Stimulated activated CD4-positive, alpha-beta T cell treated with anti-CD3 and anti-CD28 coated beads, Interleukin-1b, Interleukin-23, amount 100 ng/mL, for 4 hours (primary cell): Measurements from ENCODE around the gene DIPK1B.
"Not testable (repeated sequence)": the region's sequence is repeated elsewhere in the genome, so short reads cannot be mapped to it uniquely, and the experiment has no call there.

Experiments used
- DNase-seq, 2 donors: peaks; one replicate each; pipeline ENCODE4 v3.0.0-alpha.2; 2020; ENCODE audit warnings: low read depth in 2 of 2

The DIPK1B gene

DNA sequence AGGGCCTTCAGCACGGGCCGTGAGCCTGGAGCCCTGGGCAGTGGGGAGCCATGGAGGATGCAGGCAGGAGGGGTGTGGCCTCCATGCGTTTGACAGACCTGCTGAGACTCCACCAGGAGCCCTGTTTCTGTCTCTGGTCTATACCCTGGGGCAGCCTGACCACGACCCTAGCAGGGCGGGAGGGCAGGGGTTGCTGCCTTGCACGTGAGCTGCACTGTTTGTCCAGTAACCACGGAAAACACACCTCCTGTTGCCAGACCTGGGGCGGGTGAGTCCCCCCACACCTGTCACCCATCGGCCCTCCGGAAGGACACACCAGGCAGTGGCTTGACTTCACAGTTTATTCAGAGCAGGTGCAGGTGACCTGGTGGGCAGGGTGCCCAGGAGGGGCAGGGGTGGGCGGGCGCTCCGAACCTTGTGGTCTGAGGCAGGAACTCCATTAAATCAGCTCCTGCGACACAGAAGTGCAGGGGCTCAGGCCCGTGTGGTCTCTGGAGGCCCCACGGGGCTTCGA, 41.7 kb downstream of the DIPK1B start:
- DNase-seq = no peak

DNA sequence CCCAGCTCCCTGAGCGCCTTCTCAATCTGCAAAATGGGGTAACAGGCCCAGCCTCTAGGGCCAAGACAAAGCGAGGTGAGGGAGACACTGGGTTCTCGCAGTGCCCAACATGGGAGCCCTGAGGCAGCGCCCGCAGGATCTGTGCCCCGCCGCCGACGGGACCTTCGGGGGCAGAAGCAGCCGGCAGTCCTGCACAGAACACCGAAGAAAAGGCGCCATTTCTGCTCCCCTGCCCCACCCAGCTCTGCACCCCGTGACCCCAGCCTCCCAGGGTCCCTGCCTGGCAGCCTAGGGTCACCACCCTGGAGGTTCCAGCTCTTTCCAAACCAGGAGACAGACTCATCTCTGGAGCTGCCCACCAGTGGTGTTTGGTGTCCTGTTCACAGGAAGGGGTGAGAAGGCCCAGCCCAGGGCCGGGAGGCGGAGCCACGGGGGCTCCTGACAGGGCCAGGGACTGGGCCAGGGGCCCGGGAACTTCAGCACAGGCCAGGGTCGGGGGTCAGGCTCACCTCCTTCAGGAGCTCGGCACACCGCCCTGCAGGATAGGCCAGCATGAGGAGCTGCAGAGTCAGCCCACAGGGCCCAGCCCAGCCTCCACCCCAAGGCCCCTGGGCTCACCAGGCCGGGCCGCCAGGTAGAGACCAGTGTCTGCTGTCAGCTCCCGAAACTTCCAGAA, 42.4 kb downstream of the DIPK1B start:
- DNase-seq = no peak

GRCh38 chr9:136755302-136756133, 43.1 kb downstream of the DIPK1B start:
- not testable (repeated sequence) for DNase-seq

DNA sequence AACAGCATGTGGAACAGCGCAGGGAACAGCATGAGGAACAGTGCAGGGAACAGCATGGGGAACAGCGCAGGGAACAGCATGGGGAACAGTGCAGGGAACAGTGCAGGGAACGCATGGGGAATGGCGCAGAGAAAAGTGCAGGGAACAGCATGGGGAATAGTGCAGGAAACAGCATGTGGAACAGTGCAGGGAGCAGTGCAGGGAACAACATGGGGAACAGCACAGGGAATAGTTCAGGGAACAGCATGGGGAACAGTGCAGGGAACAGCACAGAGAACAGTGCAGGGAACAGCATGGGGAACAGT, 43.7 kb downstream of the DIPK1B start:
- DNase-seq = no peak

- no peak for DNase-seq
Observed at GRCh38 chr9:136756836-136757235, 44.5 kb downstream of the DIPK1B start.

DNA sequence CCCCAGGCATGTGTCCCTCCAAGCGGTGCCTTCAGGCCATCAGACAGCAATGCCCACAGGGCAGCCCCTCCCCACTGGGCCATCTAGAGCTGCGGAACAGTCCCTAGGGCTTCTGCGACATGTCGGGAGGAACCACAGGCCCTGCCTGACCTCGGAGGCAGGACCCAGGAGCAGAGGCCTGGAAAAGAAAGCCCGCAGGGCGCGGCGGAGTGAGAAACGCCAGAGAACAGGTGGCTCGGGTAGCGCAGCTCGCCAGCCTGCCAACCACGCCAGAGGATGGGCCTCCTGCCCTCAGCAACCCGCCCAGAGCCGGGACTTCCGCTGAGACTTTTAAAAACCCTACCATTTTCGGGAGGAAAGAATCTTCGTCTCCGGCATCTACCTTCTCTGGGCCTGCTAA, 45.0 kb downstream of the DIPK1B start:
- DNase-seq = no peak

GRCh38 chr9:136757751-136758140, 45.4 kb downstream of the DIPK1B start:
- DNase-seq = no peak

DNA sequence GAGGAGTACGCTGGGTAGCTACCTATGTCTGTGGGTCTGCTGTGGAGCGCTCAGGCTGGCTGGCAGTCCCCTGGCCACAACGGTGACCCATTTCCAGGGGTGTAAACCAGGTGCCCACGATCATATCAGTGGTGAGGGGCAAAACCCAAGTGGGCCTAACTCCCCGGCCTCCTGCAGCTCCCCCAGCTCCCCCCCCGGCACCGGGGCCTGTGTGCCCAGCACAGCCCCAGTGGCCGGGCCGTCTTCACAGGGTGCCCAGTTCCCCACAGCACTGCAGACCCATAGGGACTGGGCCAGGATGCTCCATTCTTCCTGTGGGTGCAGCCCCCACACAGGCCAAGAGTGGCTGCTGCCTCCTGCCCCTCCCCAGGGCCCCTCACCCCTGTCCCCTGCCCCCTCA, 46.6 kb downstream of the DIPK1B start:
- DNase-seq = no peak

GRCh38 chr9:136759436-136760325, 47.3 kb downstream of the DIPK1B start:
- DNase-seq = no peak

- DNase-seq = no peak
Observed at GRCh38 chr9:136760424-136760823, 48.1 kb downstream of the DIPK1B start.

- peak in 1 of 2 donors; percentile 12 for DNase-seq
Observed at GRCh38 chr9:136760834-136761544, 48.6 kb downstream of the DIPK1B start.

GRCh38 chr9:136761545-136761981, 49.2 kb downstream of the DIPK1B start:
- DNase-seq = no peak

DNA sequence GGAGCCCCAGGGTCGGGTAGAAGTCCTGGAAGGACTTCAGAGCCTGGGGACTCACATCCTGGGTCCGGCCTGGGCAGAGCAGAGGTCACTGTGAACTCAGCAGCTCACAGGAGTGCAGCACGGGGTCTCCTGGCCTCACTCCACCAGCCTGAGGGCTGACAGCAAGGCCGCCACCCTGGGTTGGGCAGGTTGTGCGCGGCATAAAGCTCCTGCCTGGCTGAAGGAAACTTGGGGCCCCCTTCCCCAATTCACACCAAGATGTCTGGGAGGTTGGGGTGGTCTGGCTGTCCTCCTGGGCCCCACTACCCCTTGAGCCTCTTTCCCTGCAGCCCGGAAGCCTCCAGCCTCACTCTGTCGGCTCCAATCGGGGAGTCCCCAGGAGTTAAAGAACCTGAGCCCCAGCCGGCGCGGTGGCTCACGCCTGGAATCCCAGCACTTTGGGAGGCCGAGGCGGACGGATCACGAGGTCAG, 49.9 kb downstream of the DIPK1B start:
- DNase-seq = no peak

- peak in 1 of 2 donors; percentile 48 for DNase-seq
Observed at GRCh38 chr9:136762915-136763648, 50.7 kb downstream of the DIPK1B start.

DNA sequence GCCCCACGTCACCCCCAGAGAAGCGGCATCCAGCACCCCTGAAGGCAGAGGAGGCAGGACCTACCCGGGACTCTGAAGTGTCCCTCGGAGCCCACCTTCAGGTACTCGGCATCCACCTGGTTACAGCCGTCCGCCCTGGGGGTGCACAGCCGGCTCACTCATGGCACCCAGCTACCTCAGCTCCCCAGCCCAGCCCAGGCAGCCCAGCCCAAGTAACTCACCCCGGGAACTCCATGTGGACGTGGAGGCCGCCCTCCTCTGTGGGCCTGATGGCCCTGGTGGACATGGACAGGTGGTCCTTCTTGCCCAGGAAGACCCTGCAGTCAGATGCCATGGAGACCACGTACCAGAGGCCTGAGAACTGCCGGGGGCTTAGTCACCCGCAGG, 51.3 kb downstream of the DIPK1B start:
- no peak for DNase-seq

DNA sequence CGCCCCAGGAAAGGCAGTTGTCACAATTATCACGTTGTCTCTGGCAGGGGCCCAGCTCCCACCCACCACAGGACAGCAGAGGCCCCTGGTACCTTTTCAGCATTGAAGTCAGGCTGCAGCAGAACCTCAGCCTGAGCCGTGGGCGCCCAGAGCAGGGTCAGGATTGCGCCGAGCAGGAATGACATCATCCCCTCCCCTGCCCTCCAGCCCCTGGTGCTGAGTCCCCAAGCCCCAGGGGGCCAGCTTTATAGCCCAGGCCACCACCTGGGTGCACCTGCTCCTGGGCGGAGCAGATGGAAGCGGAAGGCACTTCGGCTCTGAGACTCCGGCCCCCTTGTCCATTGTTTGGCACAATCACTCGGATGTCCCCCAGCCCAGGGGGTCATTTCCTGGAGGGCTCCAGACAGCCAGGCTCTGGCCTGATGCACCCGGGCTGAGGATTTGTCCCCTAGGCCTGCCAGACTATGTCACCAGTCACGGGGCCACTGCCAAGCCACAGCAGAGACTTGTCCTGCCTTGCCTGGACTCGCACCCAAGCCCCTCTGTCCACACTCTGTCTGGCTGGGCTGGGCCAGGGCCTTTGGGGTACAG, 52.0 kb downstream of the DIPK1B start, which contains the start of gene LCN15:
LCN15 (minus strand) TSS at position 218 of the 591 bp plus-strand sequence; CDS start at position 188, 30 bp downstream.
- no peak for DNase-seq

- no peak for DNase-seq
Observed at GRCh38 chr9:136765041-136765440, 52.7 kb downstream of the DIPK1B start.

- DNase-seq = not testable (repeated sequence)
Observed at GRCh38 chr9:136765745-136766409, 53.5 kb downstream of the DIPK1B start.

- DNase-seq = peak in 1 of 2 donors; percentile 31
Observed at GRCh38 chr9:136766410-136767120, 54.2 kb downstream of the DIPK1B start.
